C1 segment of cervical spinal cord (tissue), 14 donors: ENCODE data around the gene ERC2.

ENCODE experiments used
- DNase-seq, 14 donors: peaks; one replicate each; lab custom pipeline; 2025; lab: John Stamatoyannopoulos, UW

The ERC2 gene

DNA sequence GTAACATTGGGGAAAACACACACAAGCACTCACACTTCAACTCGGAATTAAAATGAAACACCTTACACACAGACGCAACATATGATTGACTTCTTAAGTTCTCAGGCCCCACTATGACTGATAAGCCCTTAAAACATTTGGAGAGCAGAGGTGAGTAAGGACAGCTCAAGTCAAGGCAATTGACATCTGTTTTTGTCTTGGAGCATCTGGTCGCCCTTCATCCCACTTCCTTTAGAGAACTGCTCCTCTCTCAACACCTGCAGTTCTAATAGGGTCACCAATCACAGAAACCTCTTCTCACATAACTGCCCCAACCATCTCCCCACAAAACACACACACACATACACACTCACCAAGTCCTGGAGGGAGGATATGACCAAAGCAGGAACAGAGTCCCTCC, 43.4 kb downstream of the ERC2 start:
- no peak for DNase-seq

GRCh38 chr3:56424336-56424735, 43.9 kb downstream of the ERC2 start:
- DNase-seq: no peak

DNA sequence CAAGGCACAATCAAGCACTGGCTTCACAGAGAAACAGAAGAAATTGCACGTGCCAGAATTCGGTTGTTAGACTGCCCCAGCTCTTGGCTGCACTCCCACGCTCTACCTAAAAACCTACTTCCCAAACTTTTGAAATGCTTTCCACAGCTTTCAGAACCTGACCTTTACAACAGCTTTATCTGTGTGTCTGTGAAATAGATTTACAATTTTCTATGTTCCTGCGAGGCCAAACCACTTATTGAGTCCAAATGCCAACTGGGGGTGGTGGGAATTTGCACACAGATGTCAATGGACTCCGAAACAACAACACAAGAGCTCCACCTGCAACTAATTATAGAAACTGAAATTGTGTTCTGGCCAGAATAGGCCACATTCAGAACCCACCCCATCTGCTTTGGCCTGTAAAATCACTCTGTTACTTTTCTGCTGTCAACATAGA, 44.6 kb downstream of the ERC2 start:
- no peak for DNase-seq

GRCh38 chr3:56422316-56422715, 46.0 kb downstream of the ERC2 start:
- DNase-seq: no peak

DNA sequence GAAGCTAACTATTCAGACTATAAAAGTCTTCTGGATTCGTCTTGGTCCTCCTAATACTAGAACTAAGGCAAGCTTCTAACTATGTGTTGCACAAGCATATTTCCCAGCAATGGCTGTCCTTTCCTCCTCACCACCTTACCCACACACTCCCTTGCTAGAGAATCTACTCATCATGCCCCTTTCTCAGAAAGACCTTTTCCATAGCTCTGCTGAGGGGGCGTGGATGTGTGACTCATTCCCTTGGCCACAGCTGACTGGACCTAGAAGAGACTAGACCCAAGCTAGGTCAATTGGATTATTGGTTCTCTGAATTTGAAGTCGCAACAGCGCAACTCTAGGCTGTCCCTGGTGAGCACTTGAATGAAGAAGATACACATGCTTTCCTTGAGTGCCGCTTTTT, 47.1 kb downstream of the ERC2 start:
- DNase-seq: no peak

- no peak for DNase-seq
Observed at GRCh38 chr3:56415652-56416051, 52.6 kb downstream of the ERC2 start.

GRCh38 chr3:56413911-56414310, 54.4 kb downstream of the ERC2 start:
- no peak for DNase-seq

- DNase-seq: no peak
Observed at GRCh38 chr3:56411166-56411565, 57.1 kb downstream of the ERC2 start.

DNA sequence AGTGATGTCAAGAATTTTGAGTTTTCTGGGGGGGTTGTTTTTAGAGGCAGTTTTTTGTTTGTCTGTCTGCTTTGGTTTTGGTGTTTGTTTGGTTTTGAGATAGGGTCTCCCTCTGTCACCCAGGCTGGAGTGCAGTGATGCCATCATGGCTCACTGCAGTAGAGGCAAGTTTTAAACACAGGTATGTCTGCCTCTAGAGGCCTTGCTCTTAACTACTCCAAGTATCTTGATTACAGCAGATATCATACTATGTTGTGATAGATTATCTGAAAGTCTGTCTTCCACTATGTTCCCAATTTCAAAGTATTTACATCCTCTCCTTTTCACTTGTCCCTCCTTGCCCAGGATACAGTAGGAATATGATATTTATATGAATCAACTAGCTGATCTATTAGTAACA, 57.7 kb downstream of the ERC2 start:
- no peak for DNase-seq

- DNase-seq: no peak
Observed at GRCh38 chr3:56409790-56410189, 58.5 kb downstream of the ERC2 start.

DNA sequence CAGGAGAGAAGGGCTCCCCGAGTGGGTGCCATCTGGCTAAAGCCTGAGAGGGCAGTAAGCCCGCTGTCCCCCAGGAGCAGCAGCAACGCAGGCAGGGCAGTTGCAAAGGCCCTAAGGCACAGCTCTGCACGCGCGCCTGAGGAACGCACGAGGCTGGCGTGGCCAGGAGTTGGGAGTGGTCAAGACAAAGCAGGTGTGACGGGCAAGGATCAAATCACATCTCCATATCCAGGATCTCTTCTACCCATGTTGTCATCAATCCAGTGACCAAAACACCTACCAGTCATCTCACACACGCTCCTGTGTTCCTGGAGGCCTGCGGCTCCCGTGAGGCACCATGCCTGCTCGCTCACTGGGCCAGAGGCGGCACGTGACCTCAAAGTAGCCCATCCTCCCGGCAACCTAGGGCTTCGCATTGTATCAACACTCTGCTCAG, 59.5 kb downstream of the ERC2 start:
- DNase-seq: peak in 2 of 14 donors; percentile 2 to 73

DNA sequence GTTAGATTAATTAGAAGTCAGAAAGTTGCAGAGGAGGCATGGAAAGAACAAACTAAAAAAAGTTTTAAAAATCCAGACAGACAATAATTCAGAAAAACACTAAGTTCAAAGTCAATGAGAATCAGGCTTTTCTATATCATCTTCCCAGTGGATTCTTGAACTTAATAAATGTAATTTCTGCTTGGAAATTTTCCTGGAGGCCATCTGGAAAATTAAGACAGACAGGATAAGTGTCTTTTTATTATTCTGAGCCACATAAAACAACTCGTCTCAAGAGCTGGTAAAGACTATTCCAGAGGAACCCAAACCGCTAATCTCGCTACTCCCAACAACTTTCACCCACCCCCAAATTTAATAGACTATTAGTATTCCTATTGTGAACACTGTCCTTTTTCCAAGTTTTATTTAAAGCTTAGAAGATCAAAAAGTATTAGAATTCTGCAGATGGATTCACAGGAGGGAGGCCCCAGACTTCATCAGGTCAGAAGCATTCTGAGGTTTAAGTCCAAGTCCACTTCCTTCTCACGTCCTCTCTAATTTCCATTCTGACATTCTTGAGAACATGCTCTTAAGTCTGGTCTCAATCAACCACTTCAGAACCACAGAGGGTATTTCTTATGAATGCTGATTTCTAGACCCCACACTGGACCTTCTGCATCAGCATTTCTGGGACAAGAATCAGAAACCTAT, 61.3 kb downstream of the ERC2 start:
- DNase-seq: no peak

DNA sequence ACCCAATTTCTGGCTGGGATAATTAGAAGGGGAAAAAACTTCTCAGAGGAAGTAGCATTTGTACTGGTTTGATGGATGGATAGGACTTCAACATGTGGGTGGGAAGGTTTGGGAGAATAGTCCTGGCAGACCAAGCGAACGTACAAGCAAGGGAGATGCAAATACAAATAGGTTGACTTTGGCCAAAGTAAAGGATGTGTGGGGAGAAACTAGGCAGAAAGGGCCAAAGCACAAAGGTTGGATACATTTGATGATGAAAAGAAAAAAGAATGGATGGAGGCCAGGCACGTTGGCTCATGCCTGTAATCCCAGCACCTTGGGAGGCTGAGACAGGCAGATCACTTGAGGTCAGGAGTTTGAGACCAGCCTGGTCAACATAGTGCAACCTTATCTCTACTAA, 63.4 kb downstream of the ERC2 start:
- no peak for DNase-seq

DNA sequence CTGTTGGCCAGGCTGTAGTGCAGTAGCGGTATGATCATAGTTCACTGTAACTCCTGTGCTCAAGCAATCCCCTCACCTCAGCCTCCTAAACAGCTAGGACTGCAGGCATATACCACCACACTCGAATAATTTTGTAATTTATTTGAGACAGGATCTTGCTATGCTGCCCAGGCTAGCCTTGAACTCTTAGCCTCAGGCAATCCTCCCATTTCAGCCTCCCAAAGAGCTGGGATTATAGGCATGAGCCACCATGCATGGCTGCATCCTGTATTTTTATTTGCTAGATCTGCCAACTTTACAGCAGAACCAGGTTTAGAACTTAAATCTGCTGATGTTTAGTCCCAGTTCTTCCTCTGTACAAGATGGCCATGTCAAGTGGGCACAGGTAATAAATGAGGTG, 69.6 kb downstream of the ERC2 start:
- DNase-seq: no peak

DNA sequence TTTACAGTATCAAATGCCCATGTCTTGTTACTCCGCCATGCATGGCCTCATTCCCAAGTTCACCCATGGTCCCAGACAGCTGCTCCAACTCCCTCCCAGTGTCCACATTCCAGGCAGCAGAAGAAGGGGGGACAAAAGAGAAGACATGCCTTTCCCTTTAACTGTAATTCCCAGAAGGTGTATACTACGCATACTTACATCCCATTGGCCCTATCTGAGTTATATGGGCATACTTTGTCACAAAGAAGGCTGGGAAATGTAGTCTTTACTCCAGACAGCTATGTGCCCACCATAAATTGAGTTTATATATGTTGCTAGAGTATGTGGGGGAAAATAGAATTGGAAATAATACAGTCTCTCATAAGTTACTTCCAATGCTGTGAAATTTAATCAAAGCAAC, 70.5 kb downstream of the ERC2 start:
- no peak for DNase-seq

DNA sequence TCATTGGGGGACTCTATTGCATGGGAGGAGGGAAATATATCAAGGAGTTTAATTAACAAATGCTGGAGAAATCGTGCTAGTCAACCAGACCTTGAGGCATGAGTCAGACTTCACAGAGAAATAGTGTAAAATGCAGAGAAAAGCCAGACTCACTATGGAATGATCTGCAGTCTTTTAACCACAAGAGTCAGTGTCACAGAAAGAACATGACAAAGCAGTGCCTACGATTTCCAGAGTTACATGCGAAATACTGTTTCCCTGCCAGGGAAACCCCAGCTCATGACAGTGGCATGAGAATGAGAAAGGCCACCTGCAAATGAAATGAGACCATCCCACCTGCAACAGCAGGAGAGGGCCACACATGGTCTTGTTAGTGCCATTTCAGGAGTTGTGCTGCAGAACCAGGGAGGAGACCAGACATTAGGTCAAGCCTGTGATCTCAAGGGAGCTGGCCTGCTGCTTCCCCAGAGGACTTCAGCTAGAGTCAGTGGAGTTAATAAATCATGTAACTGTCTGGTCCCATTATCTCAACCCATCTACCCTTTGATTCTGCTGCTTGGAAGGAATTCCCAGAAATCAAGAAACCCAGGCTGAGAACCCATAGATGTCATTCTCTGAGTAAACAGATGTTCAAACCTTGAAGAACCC, 79.0 kb downstream of the ERC2 start:
- DNase-seq: no peak

GRCh38 chr3:56383092-56383491, 85.2 kb downstream of the ERC2 start:
- no peak for DNase-seq

DNA sequence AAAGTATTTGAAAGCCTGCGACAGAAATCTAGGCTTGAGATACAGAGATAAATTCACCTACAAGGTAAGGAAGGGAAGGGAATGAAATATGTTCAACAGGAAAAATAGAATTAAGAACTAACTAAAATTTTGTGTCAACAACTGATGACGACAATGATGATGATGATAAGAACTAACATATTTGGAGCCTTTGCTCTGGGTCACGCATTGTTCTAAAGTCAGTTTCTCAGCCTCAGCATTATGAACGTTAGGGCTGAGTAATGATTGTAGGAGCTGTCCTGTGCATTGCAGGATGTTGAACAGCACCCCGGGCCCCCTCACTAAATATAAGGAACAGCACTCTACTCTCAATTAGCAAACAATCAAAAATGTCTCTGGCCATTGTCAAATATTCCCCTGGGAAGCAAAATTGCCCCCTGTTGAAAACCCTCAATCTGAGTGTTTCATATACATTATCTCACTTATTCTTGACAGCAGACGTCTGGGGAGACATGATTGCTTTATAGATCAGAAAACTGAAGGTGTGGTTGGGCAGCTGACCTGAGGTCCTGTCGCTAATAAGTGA, 88.5 kb downstream of the ERC2 start:
- DNase-seq: no peak

- DNase-seq: no peak
Observed at GRCh38 chr3:56375654-56376053, 92.6 kb downstream of the ERC2 start.

DNA sequence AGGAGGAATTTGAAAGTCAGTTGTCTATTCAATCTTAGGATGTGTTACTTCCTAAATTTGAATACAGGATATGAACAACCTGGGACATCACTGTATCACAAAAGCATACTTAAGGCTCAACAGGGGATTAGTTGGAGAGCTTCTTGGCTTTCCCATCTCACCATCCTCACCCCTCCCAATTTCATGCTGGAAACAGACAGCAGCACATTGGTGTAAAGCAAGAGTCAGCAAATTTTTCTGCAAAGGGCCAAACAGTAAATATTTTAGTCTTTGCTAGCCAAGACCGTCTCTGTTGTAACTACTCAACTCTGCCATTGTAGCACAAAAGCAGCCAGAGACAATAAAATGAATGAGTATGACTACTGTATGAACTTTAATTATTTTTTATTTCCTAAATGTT, 94.9 kb downstream of the ERC2 start:
- DNase-seq: no peak

DNA sequence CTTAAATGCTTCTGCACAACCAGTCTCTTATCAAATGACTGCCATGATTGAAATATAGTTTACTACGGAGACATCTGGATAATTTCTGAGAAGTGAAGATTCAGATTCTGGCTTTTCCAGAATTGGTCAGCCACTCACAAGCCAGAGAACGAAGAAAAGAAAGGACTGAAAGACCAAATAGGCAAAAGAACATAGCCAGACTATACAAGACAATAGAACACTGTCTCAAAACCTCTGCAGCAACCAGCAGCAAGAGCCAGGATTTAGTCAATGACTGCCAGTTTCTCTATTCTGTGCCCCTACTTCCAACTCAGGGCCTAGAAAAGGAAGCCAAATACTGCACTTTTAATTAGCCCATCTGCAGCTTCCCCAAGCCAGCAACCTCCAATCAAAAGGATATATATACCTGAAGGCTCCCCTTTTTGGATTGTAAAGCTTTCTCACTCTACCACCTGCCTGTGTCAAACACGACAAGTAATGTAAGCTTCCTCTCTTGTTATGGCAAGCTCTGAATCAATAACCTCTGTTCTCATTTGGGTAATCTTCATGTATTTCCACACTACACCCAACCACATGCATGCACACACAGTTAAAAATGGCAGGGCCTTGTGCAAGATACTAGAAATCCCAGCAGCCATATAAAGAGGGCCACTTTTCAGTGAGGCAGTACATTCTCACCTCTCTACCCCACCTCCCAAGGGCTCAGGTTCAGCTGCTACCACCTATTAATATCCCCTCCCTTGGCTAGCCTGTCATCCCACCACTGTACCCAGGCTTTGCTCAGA, 97.1 kb downstream of the ERC2 start:
- peak in 9 of 14 donors; percentile 11 to 37 (median 24) for DNase-seq

DNA sequence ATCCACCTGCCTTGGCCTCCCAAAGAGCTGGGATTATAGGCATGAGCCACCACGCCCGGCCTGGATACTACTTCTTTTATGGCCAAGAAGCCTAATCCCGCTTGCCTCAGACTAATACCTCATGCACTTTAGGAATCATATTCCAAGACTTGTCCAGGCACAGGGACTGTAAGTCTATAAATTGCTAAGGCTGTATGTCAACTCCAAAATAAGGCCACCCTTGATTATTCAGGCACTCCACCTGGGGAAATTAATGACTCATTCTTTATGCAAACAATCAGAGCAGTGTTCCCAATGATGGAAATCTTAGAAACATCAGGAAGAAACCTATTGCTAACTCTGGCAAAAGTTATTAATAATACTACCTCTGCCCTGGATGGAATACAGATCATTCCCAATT, 98.4 kb downstream of the ERC2 start:
- no peak for DNase-seq
